ENCODE data around the gene ZRANB3.
"Not testable (repeated sequence)": the region's sequence is repeated elsewhere in the genome, so short reads cannot be mapped to it uniquely, and the experiment has no call there.

ZRANB3 gene

GRCh38 chr2:135422898-135423297 is 108.1 kb downstream of the ZRANB3 start:
- Histone ChIP-seq H3K4me3 (ENCODE audit: low read depth in 1 of 2, low read length in 1 of 2) (no peak overlapping the region), H3K36me3 (no peaks in the 10 kb centered on the region), H3K9me3 (no peaks in the 10 kb centered on the region), H3K27me3 (no peaks in the 10 kb centered on the region), H3K4me1 (ENCODE audit: control insufficient read depth in 1 of 2, insufficient read depth in 1 of 2, low read depth in 1 of 2, low read length in 1 of 2) (no peaks in the 10 kb centered on the region), H3K27ac (no peak overlapping the region)
- no peak for TF ChIP-seq CTCF (IDR thresholded peaks at IDR 0.05)

GRCh38 chr2:135411646-135412045 is 119.4 kb downstream of the ZRANB3 start:
- TF ChIP-seq CTCF (IDR thresholded peaks at IDR 0.05) = no peak
- Histone ChIP-seq H3K36me3 (no peaks in the 10 kb centered on the region), H3K4me3 (ENCODE audit: low read depth in 1 of 2, low read length in 1 of 2) (no peak overlapping the region), H3K9me3 (no peaks in the 10 kb centered on the region), H3K27ac (no peak overlapping the region), H3K27me3 (no peaks in the 10 kb centered on the region), H3K4me1 (ENCODE audit: control insufficient read depth in 1 of 2, insufficient read depth in 1 of 2, low read depth in 1 of 2, low read length in 1 of 2) (no peaks in the 10 kb centered on the region)

- H3K27me3 ChIP-seq = no peaks in the 10 kb centered on the region
- H3K36me3 ChIP-seq = no peaks in the 10 kb centered on the region
- no peak overlapping the region for H3K4me3 ChIP-seq (ENCODE audit: low read depth in 1 of 2, low read length in 1 of 2)
- no peak overlapping the region for H3K27ac ChIP-seq
- H3K4me1 ChIP-seq (ENCODE audit: control insufficient read depth in 1 of 2, insufficient read depth in 1 of 2, low read depth in 1 of 2, low read length in 1 of 2) = no peaks in the 10 kb centered on the region
- TF ChIP-seq CTCF (IDR thresholded peaks at IDR 0.05) = no peak
- H3K9me3 ChIP-seq = no peaks in the 10 kb centered on the region
Measured at GRCh38 chr2:135409436-135409835, 121.6 kb downstream of the ZRANB3 start.

- H3K27ac ChIP-seq; H3K4me1 ChIP-seq (ENCODE audit: control insufficient read depth in 1 of 2, insufficient read depth in 1 of 2, low read depth in 1 of 2, low read length in 1 of 2); H3K27me3 ChIP-seq; H3K4me3 ChIP-seq (ENCODE audit: low read depth in 1 of 2, low read length in 1 of 2); H3K9me3 ChIP-seq; H3K36me3 ChIP-seq: not testable (repeated sequence)
Measured at GRCh38 chr2:135396259-135396658, 134.8 kb downstream of the ZRANB3 start.

- no peaks in the 10 kb centered on the region for H3K9me3 ChIP-seq
- no peaks in the 10 kb centered on the region for H3K36me3 ChIP-seq
- no peaks in the 10 kb centered on the region for H3K27me3 ChIP-seq
- H3K27ac ChIP-seq = no peak overlapping the region
- no peaks in the 10 kb centered on the region for H3K4me1 ChIP-seq (ENCODE audit: control insufficient read depth in 1 of 2, insufficient read depth in 1 of 2, low read depth in 1 of 2, low read length in 1 of 2)
- no peak for TF ChIP-seq CTCF (IDR thresholded peaks at IDR 0.05)
- no peak overlapping the region for H3K4me3 ChIP-seq (ENCODE audit: low read depth in 1 of 2, low read length in 1 of 2)
Measured at GRCh38 chr2:135386993-135387392, 144.0 kb downstream of the ZRANB3 start.

GRCh38 chr2:135378591-135378990 is 152.4 kb downstream of the ZRANB3 start:
- Histone ChIP-seq H3K4me3 (ENCODE audit: low read depth in 1 of 2, low read length in 1 of 2) (no peak overlapping the region), H3K36me3 (no peaks in the 10 kb centered on the region), H3K27ac (no peak overlapping the region), H3K27me3 (no peaks in the 10 kb centered on the region), H3K4me1 (ENCODE audit: control insufficient read depth in 1 of 2, insufficient read depth in 1 of 2, low read depth in 1 of 2, low read length in 1 of 2) (no peaks in the 10 kb centered on the region), H3K9me3 (peaks cover 4% of the 10 kb centered on the region)
- TF ChIP-seq CTCF (IDR thresholded peaks at IDR 0.05) = no peak
